GM23338 (cell line): ENCODE measurements around the gene CBFA2T3. TPM values are rescaled to one million over a fixed set of nuclear protein-coding genes. Genes with fewer than 3 reads are reported as not detected.

Experiments
- ATAC-seq: fragments of 200-7000 bp; cut with Tn5 transposase; 3 replicates; pipeline ENCODE4 v1.9.1; 2020
- DNase-seq: peaks from one replicate; pipeline ENCODE4 v3.0.0-alpha.2; 2015; ENCODE audit warnings: low spot score
- H2AFZ ChIP-seq: fragments of 200-600 bp; sonication (generic); 2 replicates; pipeline ENCODE4 v1.8.0; 2016; ENCODE audit warnings: antibody characterized with exemption, mild to moderate bottlenecking, moderate library complexity
- H3F3A ChIP-seq: fragments of 200-600 bp; sonication (generic); replicated peaks from 2 replicates; pipeline ENCODE4 v1.8.0; 2017; ENCODE audit warnings: antibody characterized with exemption, mixed run types, low read depth
- H3K27ac ChIP-seq: fragments of 200-600 bp; sonication (generic); 2 replicates; pipeline ENCODE4 v1.6.1; 2016; ENCODE audit warnings: low read depth
- H3K27me3 ChIP-seq: fragments of 200-600 bp; sonication (generic); 2 replicates; pipeline ENCODE4 v1.8.0; 2016; ENCODE audit warnings: mild to moderate bottlenecking, mixed run types, moderate library complexity; ENCODE audit not compliant: insufficient read depth
- H3K36me3 ChIP-seq: fragments of 200-600 bp; sonication (generic); 2 replicates; pipeline ENCODE4 v1.8.0; 2016; ENCODE audit warnings: mild to moderate bottlenecking; ENCODE audit not compliant: insufficient read depth
- H3K4me1 ChIP-seq: fragments of 200-600 bp; sonication (generic); 2 replicates; pipeline ENCODE4 v1.8.0; 2016; ENCODE audit warnings: mild to moderate bottlenecking, moderate library complexity; ENCODE audit not compliant: insufficient read depth
- H3K4me2 ChIP-seq: fragments of 200-600 bp; sonication (generic); 2 replicates; pipeline ENCODE4 v1.7.1; 2017; ENCODE audit warnings: mixed run types
- H3K4me3 ChIP-seq: fragments of 200-600 bp; sonication (generic); 2 replicates; pipeline ENCODE4 v1.6.1; 2016; ENCODE audit warnings: mixed run types
- H3K79me2 ChIP-seq: fragments of 200-600 bp; sonication (generic); replicated peaks from 2 replicates; pipeline ENCODE4 v1.8.0; 2017; ENCODE audit warnings: mild to moderate bottlenecking; ENCODE audit not compliant: insufficient read depth
- H3K9me2 ChIP-seq: fragments of 200-600 bp; sonication (generic); 2 replicates; pipeline ENCODE4 v1.8.0; 2017; ENCODE audit not compliant: insufficient read depth
- H4K20me1 ChIP-seq: fragments of 200-600 bp; sonication (generic); replicated peaks from 2 replicates; pipeline ENCODE4 v1.8.0; 2017; ENCODE audit warnings: mild to moderate bottlenecking; ENCODE audit not compliant: insufficient read depth
- H3K27ac Mint-ChIP-seq: 2 replicates; pipeline ENCODE4 v1.8.0; 2020; ENCODE audit warnings: inconsistent platforms, mild to moderate bottlenecking, moderate library complexity, mixed read lengths
- H3K27me3 Mint-ChIP-seq: 3 replicates; pipeline ENCODE4 v1.8.0; 2022; ENCODE audit warnings: low read depth, mild to moderate bottlenecking, moderate library complexity, mixed read lengths, inconsistent platforms; ENCODE audit not compliant: insufficient read depth, poor library complexity
- H3K36me3 Mint-ChIP-seq: 3 replicates; pipeline ENCODE4 v1.8.0; 2021; ENCODE audit warnings: low read depth, mild to moderate bottlenecking, inconsistent platforms, moderate library complexity, mixed read lengths
- H3K4me1 Mint-ChIP-seq: 3 replicates; pipeline ENCODE4 v1.8.0; 2020; ENCODE audit warnings: mild to moderate bottlenecking, inconsistent platforms, mixed read lengths
- H3K4me3 Mint-ChIP-seq: 3 replicates; pipeline ENCODE4 v1.8.0; 2021; ENCODE audit warnings: moderate library complexity, mild to moderate bottlenecking, inconsistent platforms, mixed read lengths
- H3K9me3 Mint-ChIP-seq: 3 replicates; pipeline ENCODE4 v1.8.0; 2020; ENCODE audit warnings: moderate library complexity, mild to moderate bottlenecking, inconsistent platforms, mixed read lengths
- CREB1 ChIP-seq: fragments of 250-450 bp; sonication (Bioruptor Pico); IDR thresholded peaks from 2 replicates; pipeline ENCODE4 v1.5.0; 2020; ENCODE audit warnings: low read depth, mild to moderate bottlenecking, moderate library complexity
- EZH2 ChIP-seq: fragments of 200-600 bp; sonication (generic); IDR thresholded peaks from one replicate; pipeline ENCODE4 v1.8.0; 2017; ENCODE audit warnings: antibody characterized with exemption, mild to moderate bottlenecking, low read depth; ENCODE audit not compliant: unreplicated experiment
- EZH2phosphoT487 ChIP-seq: fragments of 200-600 bp; sonication (generic); IDR thresholded peaks from one replicate; pipeline ENCODE4 v1.8.1; 2018; ENCODE audit warnings: antibody characterized with exemption; ENCODE audit not compliant: unreplicated experiment
- JUNB ChIP-seq: IDR thresholded peaks from one replicate; pipeline ENCODE4 v1.6.1; 2016; ENCODE audit warnings: antibody characterized with exemption; ENCODE audit not compliant: unreplicated experiment
- NANOG ChIP-seq: IDR thresholded peaks from 2 replicates; pipeline ENCODE4 v1.6.1; 2016; ENCODE audit warnings: antibody characterized with exemption, borderline replicate concordance
- POLR2AphosphoS5 ChIP-seq: IDR thresholded peaks from 2 replicates; pipeline ENCODE4 v1.6.1; 2016; ENCODE audit warnings: antibody characterized with exemption, low read depth
- STAT1 ChIP-seq: IDR thresholded peaks from one replicate; pipeline ENCODE4 v1.6.1; 2016; ENCODE audit warnings: antibody characterized with exemption; ENCODE audit not compliant: unreplicated experiment
- ZNF114 ChIP-seq: fragments of 250-450 bp; sonication (Bioruptor Pico); IDR thresholded peaks from 2 replicates; pipeline ENCODE4 v1.5.0; 2020; ENCODE audit warnings: mild to moderate bottlenecking, moderate library complexity
- ZNF331 ChIP-seq: fragments of 250-450 bp; sonication (Bioruptor Pico); IDR thresholded peaks from 2 replicates; pipeline ENCODE4 v1.5.0; 2020; ENCODE audit warnings: low read depth, mild to moderate bottlenecking, moderate library complexity
- polyA plus RNA-seq: library from polyadenylated mRNA; unstranded; fragments of >200 nt; fragmentation: Nextera tagmentation; extraction: Ambion mirVana; gene quantifications from 2 replicates; pipeline ENCODE4 v1.2.1, GENCODE V29; 2016
- total RNA-seq: library from RNA; depleted of rRNA; stranded (reverse); fragments of >200 nt; shearing (Covaris generic); gene quantifications from 2 replicates; pipeline ENCODE4 v1.2.3, GENCODE V29; 2014
- TF ChIP-seq, protein P1 (sequence below): IDR thresholded peaks from 2 replicates; pipeline ENCODE4 v1.6.1; 2016; ENCODE audit warnings: antibody characterized with exemption
- TF ChIP-seq, protein P2 (sequence below): IDR thresholded peaks from one replicate; pipeline ENCODE4 v1.6.1; 2018; ENCODE audit warnings: antibody characterized with exemption; ENCODE audit not compliant: unreplicated experiment
- TF ChIP-seq, protein P3 (sequence below), 2 experiments: fragments of 200-600 bp in 1 of 2; sonication (generic) in 1 of 2; conservative IDR thresholded peaks; 2 replicates each; pipeline versions ENCODE4 v1.5.1 to v1.6.1; 2016 to 2017; ENCODE audit warnings: antibody characterized with exemption in 2 of 2, low read depth in 2 of 2, mild to moderate bottlenecking in 2 of 2, moderate library complexity in 1 of 2
- TF ChIP-seq, protein P4 (sequence below): fragments of 250-450 bp; sonication (Bioruptor Pico); IDR thresholded peaks from 2 replicates; pipeline ENCODE4 v1.5.0; 2020; ENCODE audit warnings: mild to moderate bottlenecking, moderate library complexity

The CBFA2T3 gene
- total and polyA plus RNA-seq, 2 experiments from 2014 or later, result 0.87 to 1.5 TPM

DNA sequence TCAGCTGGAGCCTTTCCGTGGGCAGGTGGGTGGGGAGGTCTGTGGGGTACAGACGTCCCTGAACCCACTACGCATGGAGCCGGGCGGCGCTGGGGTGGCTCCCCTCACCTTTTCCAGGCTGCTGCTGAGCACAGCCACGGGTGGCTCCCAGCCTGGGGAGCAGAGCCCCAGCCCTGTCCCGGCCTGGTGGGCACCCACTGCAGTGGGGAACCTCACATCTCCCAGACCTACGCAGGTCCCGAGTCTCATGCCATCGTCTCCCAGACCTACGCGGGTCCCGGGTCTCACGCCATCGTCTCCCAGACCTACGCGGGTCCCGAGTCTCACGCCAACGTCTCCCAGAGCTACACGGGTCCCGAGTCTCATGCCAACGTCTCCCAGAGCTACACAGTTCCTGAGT is 148.3 kb downstream of the CBFA2T3 start:
- no peaks in the 10 kb centered on the region for H3K4me1 ChIP-seq
- Mint-ChIP-seq H3K27ac (no peak overlapping the region), H3K4me1 (no peaks in the 10 kb centered on the region; the same call in 2 of the 3 replicates), H3K9me3 (no peaks in the 10 kb centered on the region), H3K27me3 (peaks cover 5% of the 10 kb centered on the region), H3K36me3 (no peaks in the 10 kb centered on the region; the same call in 2 of the 3 replicates), H3K4me3 (no peak overlapping the region)
- H2AFZ ChIP-seq, result no peak overlapping the region
- DNase-seq (no peak), ATAC-seq (no peak)
- H3K36me3 ChIP-seq, result no peaks in the 10 kb centered on the region
- H3K27ac ChIP-seq, result no peak overlapping the region
- TF ChIP-seq ZNF114 (no peak), ZNF331 (CRISPR knock-in tag) (no peak), STAT1 (no peak), JUNB (no peak), EZH2 (no peak), CREB1 (CRISPR knock-in tag) (no peak), POLR2AphosphoS5 (no peak), NANOG (no peak), EZH2phosphoT487 (no peak)
- TF ChIP-seq, protein P1, sequence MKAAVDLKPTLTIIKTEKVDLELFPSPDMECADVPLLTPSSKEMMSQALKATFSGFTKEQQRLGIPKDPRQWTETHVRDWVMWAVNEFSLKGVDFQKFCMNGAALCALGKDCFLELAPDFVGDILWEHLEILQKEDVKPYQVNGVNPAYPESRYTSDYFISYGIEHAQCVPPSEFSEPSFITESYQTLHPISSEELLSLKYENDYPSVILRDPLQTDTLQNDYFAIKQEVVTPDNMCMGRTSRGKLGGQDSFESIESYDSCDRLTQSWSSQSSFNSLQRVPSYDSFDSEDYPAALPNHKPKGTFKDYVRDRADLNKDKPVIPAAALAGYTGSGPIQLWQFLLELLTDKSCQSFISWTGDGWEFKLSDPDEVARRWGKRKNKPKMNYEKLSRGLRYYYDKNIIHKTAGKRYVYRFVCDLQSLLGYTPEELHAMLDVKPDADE, result no peak
- TF ChIP-seq, protein P2, sequence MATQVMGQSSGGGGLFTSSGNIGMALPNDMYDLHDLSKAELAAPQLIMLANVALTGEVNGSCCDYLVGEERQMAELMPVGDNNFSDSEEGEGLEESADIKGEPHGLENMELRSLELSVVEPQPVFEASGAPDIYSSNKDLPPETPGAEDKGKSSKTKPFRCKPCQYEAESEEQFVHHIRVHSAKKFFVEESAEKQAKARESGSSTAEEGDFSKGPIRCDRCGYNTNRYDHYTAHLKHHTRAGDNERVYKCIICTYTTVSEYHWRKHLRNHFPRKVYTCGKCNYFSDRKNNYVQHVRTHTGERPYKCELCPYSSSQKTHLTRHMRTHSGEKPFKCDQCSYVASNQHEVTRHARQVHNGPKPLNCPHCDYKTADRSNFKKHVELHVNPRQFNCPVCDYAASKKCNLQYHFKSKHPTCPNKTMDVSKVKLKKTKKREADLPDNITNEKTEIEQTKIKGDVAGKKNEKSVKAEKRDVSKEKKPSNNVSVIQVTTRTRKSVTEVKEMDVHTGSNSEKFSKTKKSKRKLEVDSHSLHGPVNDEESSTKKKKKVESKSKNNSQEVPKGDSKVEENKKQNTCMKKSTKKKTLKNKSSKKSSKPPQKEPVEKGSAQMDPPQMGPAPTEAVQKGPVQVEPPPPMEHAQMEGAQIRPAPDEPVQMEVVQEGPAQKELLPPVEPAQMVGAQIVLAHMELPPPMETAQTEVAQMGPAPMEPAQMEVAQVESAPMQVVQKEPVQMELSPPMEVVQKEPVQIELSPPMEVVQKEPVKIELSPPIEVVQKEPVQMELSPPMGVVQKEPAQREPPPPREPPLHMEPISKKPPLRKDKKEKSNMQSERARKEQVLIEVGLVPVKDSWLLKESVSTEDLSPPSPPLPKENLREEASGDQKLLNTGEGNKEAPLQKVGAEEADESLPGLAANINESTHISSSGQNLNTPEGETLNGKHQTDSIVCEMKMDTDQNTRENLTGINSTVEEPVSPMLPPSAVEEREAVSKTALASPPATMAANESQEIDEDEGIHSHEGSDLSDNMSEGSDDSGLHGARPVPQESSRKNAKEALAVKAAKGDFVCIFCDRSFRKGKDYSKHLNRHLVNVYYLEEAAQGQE, result no peak
- TF ChIP-seq, protein P3, sequence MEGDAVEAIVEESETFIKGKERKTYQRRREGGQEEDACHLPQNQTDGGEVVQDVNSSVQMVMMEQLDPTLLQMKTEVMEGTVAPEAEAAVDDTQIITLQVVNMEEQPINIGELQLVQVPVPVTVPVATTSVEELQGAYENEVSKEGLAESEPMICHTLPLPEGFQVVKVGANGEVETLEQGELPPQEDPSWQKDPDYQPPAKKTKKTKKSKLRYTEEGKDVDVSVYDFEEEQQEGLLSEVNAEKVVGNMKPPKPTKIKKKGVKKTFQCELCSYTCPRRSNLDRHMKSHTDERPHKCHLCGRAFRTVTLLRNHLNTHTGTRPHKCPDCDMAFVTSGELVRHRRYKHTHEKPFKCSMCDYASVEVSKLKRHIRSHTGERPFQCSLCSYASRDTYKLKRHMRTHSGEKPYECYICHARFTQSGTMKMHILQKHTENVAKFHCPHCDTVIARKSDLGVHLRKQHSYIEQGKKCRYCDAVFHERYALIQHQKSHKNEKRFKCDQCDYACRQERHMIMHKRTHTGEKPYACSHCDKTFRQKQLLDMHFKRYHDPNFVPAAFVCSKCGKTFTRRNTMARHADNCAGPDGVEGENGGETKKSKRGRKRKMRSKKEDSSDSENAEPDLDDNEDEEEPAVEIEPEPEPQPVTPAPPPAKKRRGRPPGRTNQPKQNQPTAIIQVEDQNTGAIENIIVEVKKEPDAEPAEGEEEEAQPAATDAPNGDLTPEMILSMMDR (conservative IDR thresholded peaks at IDR 0.05; ENCODE audit: low read depth in 2 of 2), result no peak
- TF ChIP-seq, protein P4, sequence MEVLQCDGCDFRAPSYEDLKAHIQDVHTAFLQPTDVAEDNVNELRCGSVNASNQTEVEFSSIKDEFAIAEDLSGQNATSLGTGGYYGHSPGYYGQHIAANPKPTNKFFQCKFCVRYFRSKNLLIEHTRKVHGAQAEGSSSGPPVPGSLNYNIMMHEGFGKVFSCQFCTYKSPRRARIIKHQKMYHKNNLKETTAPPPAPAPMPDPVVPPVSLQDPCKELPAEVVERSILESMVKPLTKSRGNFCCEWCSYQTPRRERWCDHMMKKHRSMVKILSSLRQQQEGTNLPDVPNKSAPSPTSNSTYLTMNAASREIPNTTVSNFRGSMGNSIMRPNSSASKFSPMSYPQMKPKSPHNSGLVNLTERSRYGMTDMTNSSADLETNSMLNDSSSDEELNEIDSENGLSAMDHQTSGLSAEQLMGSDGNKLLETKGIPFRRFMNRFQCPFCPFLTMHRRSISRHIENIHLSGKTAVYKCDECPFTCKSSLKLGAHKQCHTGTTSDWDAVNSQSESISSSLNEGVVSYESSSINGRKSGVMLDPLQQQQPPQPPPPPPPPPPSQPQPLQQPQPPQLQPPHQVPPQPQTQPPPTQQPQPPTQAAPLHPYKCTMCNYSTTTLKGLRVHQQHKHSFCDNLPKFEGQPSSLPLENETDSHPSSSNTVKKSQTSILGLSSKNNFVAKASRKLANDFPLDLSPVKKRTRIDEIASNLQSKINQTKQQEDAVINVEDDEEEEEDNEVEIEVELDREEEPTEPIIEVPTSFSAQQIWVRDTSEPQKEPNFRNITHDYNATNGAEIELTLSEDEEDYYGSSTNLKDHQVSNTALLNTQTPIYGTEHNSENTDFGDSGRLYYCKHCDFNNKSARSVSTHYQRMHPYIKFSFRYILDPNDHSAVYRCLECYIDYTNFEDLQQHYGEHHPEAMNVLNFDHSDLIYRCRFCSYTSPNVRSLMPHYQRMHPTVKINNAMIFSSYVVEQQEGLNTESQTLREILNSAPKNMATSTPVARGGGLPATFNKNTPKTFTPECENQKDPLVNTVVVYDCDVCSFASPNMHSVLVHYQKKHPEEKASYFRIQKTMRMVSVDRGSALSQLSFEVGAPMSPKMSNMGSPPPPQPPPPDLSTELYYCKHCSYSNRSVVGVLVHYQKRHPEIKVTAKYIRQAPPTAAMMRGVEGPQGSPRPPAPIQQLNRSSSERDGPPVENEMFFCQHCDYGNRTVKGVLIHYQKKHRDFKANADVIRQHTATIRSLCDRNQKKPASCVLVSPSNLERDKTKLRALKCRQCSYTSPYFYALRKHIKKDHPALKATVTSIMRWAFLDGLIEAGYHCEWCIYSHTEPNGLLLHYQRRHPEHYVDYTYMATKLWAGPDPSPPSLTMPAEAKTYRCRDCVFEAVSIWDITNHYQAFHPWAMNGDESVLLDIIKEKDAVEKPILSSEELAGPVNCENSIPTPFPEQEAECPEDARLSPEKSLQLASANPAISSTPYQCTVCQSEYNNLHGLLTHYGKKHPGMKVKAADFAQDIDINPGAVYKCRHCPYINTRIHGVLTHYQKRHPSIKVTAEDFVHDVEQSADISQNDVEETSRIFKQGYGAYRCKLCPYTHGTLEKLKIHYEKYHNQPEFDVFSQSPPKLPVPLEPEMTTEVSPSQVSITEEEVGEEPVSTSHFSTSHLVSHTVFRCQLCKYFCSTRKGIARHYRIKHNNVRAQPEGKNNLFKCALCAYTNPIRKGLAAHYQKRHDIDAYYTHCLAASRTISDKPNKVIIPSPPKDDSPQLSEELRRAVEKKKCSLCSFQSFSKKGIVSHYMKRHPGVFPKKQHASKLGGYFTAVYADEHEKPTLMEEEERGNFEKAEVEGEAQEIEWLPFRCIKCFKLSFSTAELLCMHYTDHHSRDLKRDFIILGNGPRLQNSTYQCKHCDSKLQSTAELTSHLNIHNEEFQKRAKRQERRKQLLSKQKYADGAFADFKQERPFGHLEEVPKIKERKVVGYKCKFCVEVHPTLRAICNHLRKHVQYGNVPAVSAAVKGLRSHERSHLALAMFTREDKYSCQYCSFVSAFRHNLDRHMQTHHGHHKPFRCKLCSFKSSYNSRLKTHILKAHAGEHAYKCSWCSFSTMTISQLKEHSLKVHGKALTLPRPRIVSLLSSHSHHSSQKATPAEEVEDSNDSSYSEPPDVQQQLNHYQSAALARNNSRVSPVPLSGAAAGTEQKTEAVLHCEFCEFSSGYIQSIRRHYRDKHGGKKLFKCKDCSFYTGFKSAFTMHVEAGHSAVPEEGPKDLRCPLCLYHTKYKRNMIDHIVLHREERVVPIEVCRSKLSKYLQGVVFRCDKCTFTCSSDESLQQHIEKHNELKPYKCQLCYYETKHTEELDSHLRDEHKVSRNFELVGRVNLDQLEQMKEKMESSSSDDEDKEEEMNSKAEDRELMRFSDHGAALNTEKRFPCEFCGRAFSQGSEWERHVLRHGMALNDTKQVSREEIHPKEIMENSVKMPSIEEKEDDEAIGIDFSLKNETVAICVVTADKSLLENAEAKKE (CRISPR knock-in tag), result no peak
- H3K9me2 ChIP-seq, result no peaks in the 10 kb centered on the region
- H3K79me2 ChIP-seq, result no peaks in the 10 kb centered on the region
- H4K20me1 ChIP-seq, result no peaks in the 10 kb centered on the region
- H3F3A ChIP-seq, result no peaks in the 10 kb centered on the region
- no peak overlapping the region for H3K4me3 ChIP-seq
- no peaks in the 10 kb centered on the region for H3K27me3 ChIP-seq
- no peak overlapping the region for H3K4me2 ChIP-seq
